OCI-M2 (cell line): ENCODE measurements around the gene ZPBP2.
A peak's percentile ranks its signal among the peaks of the same experiment; 100 is the strongest.
"Not testable (repeated sequence)": the region's sequence is repeated elsewhere in the genome, so short reads cannot be mapped to it uniquely, and the experiment has no call there.

Experiments
- DNase-seq: peaks from one replicate; lab custom pipeline; 2025; ENCODE audit not compliant: unreplicated experiment; lab: John Stamatoyannopoulos, UW

Gene ZPBP2

GRCh38 chr17:39867880-39868553, at the start of gene ZPBP2:
Gene ZPBP2 (plus strand): TSS chr17:39868202. CDS start chr17:39868355, 153 bp downstream.
- no peak for DNase-seq

- DNase-seq: no peak
Observed at GRCh38 chr17:39818358-39819000, 49.5 kb upstream of the ZPBP2 start.

GRCh38 chr17:39820541-39820940, 47.5 kb upstream of the ZPBP2 start:
- no peak for DNase-seq

- DNase-seq: no peak
Observed at GRCh38 chr17:39820987-39821386, 47.0 kb upstream of the ZPBP2 start.

GRCh38 chr17:39822051-39822451, 46.0 kb upstream of the ZPBP2 start:
- peak; percentile 14 for DNase-seq

GRCh38 chr17:39823407-39824054, 44.5 kb upstream of the ZPBP2 start:
- DNase-seq: no peak

- no peak for DNase-seq
Observed at GRCh38 chr17:39826334-39826733, 41.7 kb upstream of the ZPBP2 start.

- no peak for DNase-seq
Observed at GRCh38 chr17:39828443-39828842, 39.6 kb upstream of the ZPBP2 start.

- DNase-seq: no peak
Observed at GRCh38 chr17:39831588-39831987, 36.4 kb upstream of the ZPBP2 start.

GRCh38 chr17:39834017-39834416, 34.0 kb upstream of the ZPBP2 start:
- DNase-seq: no peak

GRCh38 chr17:39835038-39835786, 32.8 kb upstream of the ZPBP2 start:
- DNase-seq: no peak

GRCh38 chr17:39836117-39836516, 31.9 kb upstream of the ZPBP2 start:
- DNase-seq: no peak

GRCh38 chr17:39838057-39838456, 29.9 kb upstream of the ZPBP2 start:
- DNase-seq: no peak

- DNase-seq: no peak
Observed at GRCh38 chr17:39838784-39839183, 29.2 kb upstream of the ZPBP2 start.

GRCh38 chr17:39841134-39841683, 26.8 kb upstream of the ZPBP2 start:
- DNase-seq: no peak

GRCh38 chr17:39845052-39845846, 22.8 kb upstream of the ZPBP2 start:
- DNase-seq: no peak

GRCh38 chr17:39846205-39846604, 21.8 kb upstream of the ZPBP2 start:
- DNase-seq: no peak

- DNase-seq: no peak
Observed at GRCh38 chr17:39848600-39848999, 19.4 kb upstream of the ZPBP2 start.

GRCh38 chr17:39850186-39850585, 17.8 kb upstream of the ZPBP2 start:
- not testable (repeated sequence) for DNase-seq

- no peak for DNase-seq
Observed at GRCh38 chr17:39852239-39852638, 15.8 kb upstream of the ZPBP2 start.
